Measurements from ENCODE around the gene CDH23.
"Not testable (repeated sequence)": the region's sequence is repeated elsewhere in the genome, so short reads cannot be mapped to it uniquely, and the experiment has no call there.

The CDH23 gene

GRCh38 chr10:71842856-71843686, 446.4 kb downstream of the CDH23 start:
- Histone ChIP-seq H3K4me1 (peaks cover 22% of the 10 kb centered on the region), H3K27me3 (ENCODE audit: low read depth) (no peaks in the 10 kb centered on the region), H3K36me3 (replicated peaks) (no peaks in the 10 kb centered on the region), H3K9me3 (no peaks in the 10 kb centered on the region), H3K4me3 (no peak overlapping the region)
- in situ Hi-C loops (cut with MboI; ENCODE audit: low sequenced_read_pairs): no loop called here
- DNase-seq (ENCODE audit: low spot score in 2 of 2): no peak

- H3K4me3 ChIP-seq: no peak overlapping the region
- DNase-seq (ENCODE audit: low spot score in 2 of 2): no peak
- H3K4me1 ChIP-seq: peaks cover 17% of the 10 kb centered on the region
- in situ Hi-C loops (cut with MboI; ENCODE audit: low sequenced_read_pairs): no loop called here
- no peaks in the 10 kb centered on the region for H3K9me3 ChIP-seq
- no peaks in the 10 kb centered on the region for H3K36me3 ChIP-seq (replicated peaks)
- no peaks in the 10 kb centered on the region for H3K27me3 ChIP-seq (ENCODE audit: low read depth)
These were observed 447.4 kb downstream of the CDH23 start for GRCh38 chr10:71844084-71844483.

- H3K36me3 ChIP-seq (replicated peaks): no peaks in the 10 kb centered on the region
- H3K4me1 ChIP-seq: peaks cover 19% of the 10 kb centered on the region
- in situ Hi-C loops (cut with MboI; ENCODE audit: low sequenced_read_pairs): no loop called here
- H3K4me3 ChIP-seq: no peak overlapping the region
- H3K9me3 ChIP-seq: no peaks in the 10 kb centered on the region
- no peaks in the 10 kb centered on the region for H3K27me3 ChIP-seq (ENCODE audit: low read depth)
- DNase-seq (ENCODE audit: low spot score in 2 of 2): no peak
These were observed 448.0 kb downstream of the CDH23 start for GRCh38 chr10:71844695-71845094.

GRCh38 chr10:71845410-71846405, 449.0 kb downstream of the CDH23 start:
- no peak for DNase-seq (ENCODE audit: low spot score in 2 of 2)
- Histone ChIP-seq H3K4me3 (no peak overlapping the region), H3K36me3 (replicated peaks) (no peaks in the 10 kb centered on the region), H3K4me1 (peaks cover 14% of the 10 kb centered on the region), H3K9me3 (no peaks in the 10 kb centered on the region), H3K27me3 (ENCODE audit: low read depth) (no peaks in the 10 kb centered on the region)
- in situ Hi-C loops (cut with MboI; ENCODE audit: low sequenced_read_pairs): no loop called here

- Histone ChIP-seq H3K4me1 (peaks cover 11% of the 10 kb centered on the region), H3K27me3 (ENCODE audit: low read depth) (no peaks in the 10 kb centered on the region), H3K9me3 (no peaks in the 10 kb centered on the region), H3K4me3 (no peak overlapping the region), H3K36me3 (replicated peaks) (no peaks in the 10 kb centered on the region)
- DNase-seq (ENCODE audit: low spot score in 2 of 2): no peak
- in situ Hi-C loops (cut with MboI; ENCODE audit: low sequenced_read_pairs): no loop called here
These were observed 450.1 kb downstream of the CDH23 start for GRCh38 chr10:71846816-71847215.

- Histone ChIP-seq H3K4me3 (no peak overlapping the region), H3K27me3 (ENCODE audit: low read depth) (no peaks in the 10 kb centered on the region), H3K9me3 (no peaks in the 10 kb centered on the region), H3K36me3 (replicated peaks) (no peaks in the 10 kb centered on the region), H3K4me1 (peaks cover 11% of the 10 kb centered on the region)
- in situ Hi-C loops (cut with MboI; ENCODE audit: low sequenced_read_pairs): no loop called here
- no peak for DNase-seq (ENCODE audit: low spot score in 2 of 2)
These were observed 450.7 kb downstream of the CDH23 start for GRCh38 chr10:71847418-71847817.

- Histone ChIP-seq H3K27me3 (ENCODE audit: low read depth) (no peaks in the 10 kb centered on the region), H3K9me3 (no peaks in the 10 kb centered on the region), H3K4me1 (peaks cover 11% of the 10 kb centered on the region), H3K4me3 (no peak overlapping the region), H3K36me3 (replicated peaks) (no peaks in the 10 kb centered on the region)
- in situ Hi-C loops (cut with MboI; ENCODE audit: low sequenced_read_pairs): no loop called here
- no peak for DNase-seq (ENCODE audit: low spot score in 2 of 2)
These were observed 451.9 kb downstream of the CDH23 start for GRCh38 chr10:71848325-71849275.

- H3K27me3 ChIP-seq (ENCODE audit: low read depth): no peaks in the 10 kb centered on the region
- H3K4me3 ChIP-seq: peak overlapping the region; percentile 90
- in situ Hi-C loops (cut with MboI; ENCODE audit: low sequenced_read_pairs): no loop called here
- H3K4me1 ChIP-seq: peaks cover 11% of the 10 kb centered on the region
- H3K36me3 ChIP-seq (replicated peaks): no peaks in the 10 kb centered on the region
- no peak for DNase-seq (ENCODE audit: low spot score in 2 of 2)
- no peaks in the 10 kb centered on the region for H3K9me3 ChIP-seq
These were observed 452.8 kb downstream of the CDH23 start for GRCh38 chr10:71849461-71849908.

GRCh38 chr10:71850021-71850742, 453.5 kb downstream of the CDH23 start:
- DNase-seq (ENCODE audit: low spot score in 2 of 2): no peak
- Histone ChIP-seq H3K4me3 (peak overlapping the region; percentile 90), H3K4me1 (peaks cover 11% of the 10 kb centered on the region), H3K36me3 (replicated peaks) (no peaks in the 10 kb centered on the region), H3K9me3 (no peaks in the 10 kb centered on the region), H3K27me3 (ENCODE audit: low read depth) (no peaks in the 10 kb centered on the region)
- in situ Hi-C loops (cut with MboI; ENCODE audit: low sequenced_read_pairs): no loop called here

GRCh38 chr10:71850743-71851464, 454.2 kb downstream of the CDH23 start, which contains the start of gene PSAP:
TSS of gene PSAP (minus strand) at chr10:71851251. CDS start at chr10:71851221, 30 bp downstream.
- no peaks in the 10 kb centered on the region for H3K36me3 ChIP-seq (replicated peaks)
- DNase-seq (ENCODE audit: low spot score in 2 of 2): peak; percentile 98 to 99
- peaks cover 11% of the 10 kb centered on the region for H3K4me1 ChIP-seq
- in situ Hi-C loops (cut with MboI; ENCODE audit: low sequenced_read_pairs): no loop called here
- no peaks in the 10 kb centered on the region for H3K9me3 ChIP-seq
- H3K4me3 ChIP-seq: peak within 1 kb of the TSS; percentile 90
- no peaks in the 10 kb centered on the region for H3K27me3 ChIP-seq (ENCODE audit: low read depth)

GRCh38 chr10:71851465-71852095, 454.9 kb downstream of the CDH23 start:
- H3K4me3 ChIP-seq; in situ Hi-C loops (cut with MboI; ENCODE audit: low sequenced_read_pairs); H3K36me3 ChIP-seq (replicated peaks); H3K27me3 ChIP-seq (ENCODE audit: low read depth); H3K9me3 ChIP-seq; DNase-seq (ENCODE audit: low spot score in 2 of 2): not testable (repeated sequence)
- H3K4me1 ChIP-seq: peaks cover 11% of the 10 kb centered on the region

All from HAP-1 (cell line).